SK-N-SH (cell line): Measurements from ENCODE around the gene PRKCQ. TPM values are rescaled to one million over a fixed set of nuclear protein-coding genes. Genes with fewer than 3 reads are reported as not detected.

Source experiments
- CTCF ChIA-PET: fragments of 300-600, 350-600 bp; formaldehyde crosslinking; extraction: SDS; loops from one replicate; lab custom pipeline; 2021; lab: Yijun Ruan, JAX
- POLR2A ChIA-PET: fragments of 350-600 bp; sonication (Branson Sonifier 250); formaldehyde crosslinking; extraction: SDS; loops from one replicate; lab custom pipeline; 2020; ENCODE audit warnings: antibody characterized with exemption, inconsistent platforms; lab: Yijun Ruan, JAX
- DNase-seq: peaks from one replicate; pipeline ENCODE4 v3.0.0; 2012
- H2AFZ ChIP-seq: fragments of 200-600 bp; sonication (generic); 2 replicates; pipeline ENCODE4 v1.8.1; 2016; ENCODE audit warnings: antibody characterized with exemption, mild to moderate bottlenecking, low read depth
- H3F3A ChIP-seq: fragments of 200-600 bp; sonication (generic); replicated peaks from 2 replicates; pipeline ENCODE3; 2016; ENCODE audit warnings: antibody characterized with exemption, mild to moderate bottlenecking; ENCODE audit not compliant: insufficient read depth
- H3K27ac ChIP-seq, 2 experiments: fragments of 200-500 bp in 1 of 2; fragments of 200-600 bp in 1 of 2; sonication (Bioruptor generic) in 1 of 2; sonication (generic), shearing (Covaris generic) in 1 of 2; 2 replicates each; pipeline versions ENCODE4 v1.5.1 to v1.6.1; 2014 to 2016; ENCODE audit warnings: low read depth in 2 of 2, inconsistent platforms in 1 of 2, low read length in 1 of 2, mild to moderate bottlenecking in 1 of 2, mixed read lengths in 1 of 2
- H3K27me3 ChIP-seq: fragments of 200-600 bp; sonication (generic), shearing (Covaris generic); 2 replicates; pipeline ENCODE4 v1.6.1; 2016; ENCODE audit warnings: mixed run types; ENCODE audit not compliant: insufficient read depth
- H3K36me3 ChIP-seq, 2 experiments: fragments of 200-500 bp in 1 of 2; fragments of 200-600 bp in 1 of 2; sonication (Bioruptor generic) in 1 of 2; sonication (generic) in 1 of 2; replicated peaks in 1 of 2; 2 replicates each; pipeline versions ENCODE3 to v1.5.1; 2014 to 2016; ENCODE audit warnings: low read length in 1 of 2, mild to moderate bottlenecking in 1 of 2; ENCODE audit not compliant: insufficient read depth in 2 of 2, control insufficient read depth in 1 of 2
- H3K4me1 ChIP-seq, 2 experiments: fragments of 200-500 bp in 1 of 2; fragments of 200-600 bp in 1 of 2; sonication (Bioruptor generic) in 1 of 2; sonication (generic), shearing (Covaris generic) in 1 of 2; 2 replicates each; pipeline versions ENCODE4 v1.5.1 to v1.6.1; 2014 to 2016; ENCODE audit warnings: low read depth in 1 of 2, low read length in 1 of 2, mixed run types in 1 of 2; ENCODE audit not compliant: insufficient read depth in 2 of 2, control insufficient read depth in 1 of 2
- H3K4me2 ChIP-seq: fragments of 200-600 bp; sonication (generic), shearing (Covaris generic); 2 replicates; pipeline ENCODE4 v1.6.1; 2017; ENCODE audit warnings: mixed run types
- H3K4me3 ChIP-seq, 2 experiments: fragments of 200-500 bp in 1 of 2; fragments of 200-600 bp in 1 of 2; sonication (Bioruptor generic) in 1 of 2; sonication (generic), shearing (Covaris generic) in 1 of 2; 2 replicates each; pipeline versions ENCODE4 v1.5.1 to v1.8.1; 2014 to 2016; ENCODE audit warnings: low read depth in 2 of 2, inconsistent platforms in 1 of 2, low read length in 1 of 2, mild to moderate bottlenecking in 1 of 2, mixed read lengths in 1 of 2, moderate library complexity in 1 of 2
- H3K79me2 ChIP-seq: fragments of 200-600 bp; sonication (generic); 2 replicates; pipeline ENCODE4 v1.8.1; 2017; ENCODE audit warnings: mild to moderate bottlenecking; ENCODE audit not compliant: insufficient read depth
- H3K9ac ChIP-seq: fragments of 200-600 bp; sonication (generic); 2 replicates; pipeline ENCODE4 v1.6.1; 2017; ENCODE audit warnings: mixed run types
- H3K9me2 ChIP-seq: fragments of 200-600 bp; sonication (generic); 2 replicates; pipeline ENCODE4 v1.6.1; 2017; ENCODE audit warnings: mixed run types
- H3K9me3 ChIP-seq: fragments of 200-600 bp; sonication (generic); 2 replicates; pipeline ENCODE4 v1.6.1; 2017; ENCODE audit warnings: mixed run types, mild to moderate bottlenecking, moderate library complexity
- H4K20me1 ChIP-seq: fragments of 200-600 bp; sonication (generic); 2 replicates; pipeline ENCODE4 v1.6.1; 2017; ENCODE audit warnings: mild to moderate bottlenecking, mixed run types; ENCODE audit not compliant: insufficient read depth
- ELF1 ChIP-seq: IDR thresholded peaks from 2 replicates; pipeline ENCODE4 v1.4.0; 2012
- EP300 ChIP-seq, 2 experiments: IDR thresholded peaks; 2 replicates each; pipeline versions ENCODE4 v1.4.0 to v1.6.1; 2012; ENCODE audit warnings: borderline replicate concordance in 1 of 2, low read depth in 1 of 2, low read length in 1 of 2
- FOSL2 ChIP-seq: IDR thresholded peaks from 2 replicates; pipeline ENCODE4 v1.4.0; 2012; ENCODE audit warnings: low read depth, mild to moderate bottlenecking, moderate library complexity, borderline replicate concordance
- FOXJ3 ChIP-seq: sonication (generic); formaldehyde crosslinking; IDR thresholded peaks from 2 replicates; pipeline ENCODE4 v1.5.1; 2020; ENCODE audit warnings: mild to moderate bottlenecking, missing genetic modification reagents
- FOXM1 ChIP-seq: IDR thresholded peaks from 2 replicates; pipeline ENCODE4 v1.4.0; 2012; ENCODE audit warnings: low read depth, mild to moderate bottlenecking
- IRF3 ChIP-seq: fragments of 150-350 bp; IDR thresholded peaks from 2 replicates; pipeline ENCODE4 v1.6.1; 2016; ENCODE audit warnings: mild to moderate bottlenecking, low read depth, low read length
- JUND ChIP-seq: IDR thresholded peaks from 2 replicates; pipeline ENCODE4 v1.4.0; 2012
- MAX ChIP-seq: IDR thresholded peaks from 2 replicates; pipeline ENCODE4 v1.4.0; 2012; ENCODE audit warnings: low read depth
- NFIC ChIP-seq: IDR thresholded peaks from 2 replicates; pipeline ENCODE4 v1.4.0; 2012; ENCODE audit warnings: borderline replicate concordance
- NRF1 ChIP-seq: IDR thresholded peaks from 2 replicates; pipeline ENCODE4 v1.6.1; 2012; ENCODE audit warnings: low read depth, mild to moderate bottlenecking, low read length
- PBX3 ChIP-seq: IDR thresholded peaks from 2 replicates; pipeline ENCODE4; 2012
- POLR2AphosphoS5 ChIP-seq: IDR thresholded peaks from 2 replicates; pipeline ENCODE4 v1.6.1; 2012; ENCODE audit warnings: low read depth, low read length
- RCOR1 ChIP-seq: fragments of 150-350 bp; IDR thresholded peaks from 2 replicates; pipeline ENCODE4 v1.6.1; 2017; ENCODE audit warnings: antibody characterized with exemption, low read length
- REST ChIP-seq: IDR thresholded peaks from 2 replicates; pipeline ENCODE4 v1.6.1; 2012; ENCODE audit warnings: mild to moderate bottlenecking, low read depth, low read length, moderate library complexity
- RFX5 ChIP-seq: IDR thresholded peaks from 2 replicates; pipeline ENCODE4 v1.6.1; 2012; ENCODE audit warnings: mild to moderate bottlenecking, improper control_type of control experiment, low read length
- TCF12 ChIP-seq: IDR thresholded peaks from 2 replicates; pipeline ENCODE4 v1.4.0; 2012
- TEAD4 ChIP-seq: IDR thresholded peaks from 2 replicates; pipeline ENCODE4 v1.4.0; 2012; ENCODE audit warnings: mild to moderate bottlenecking, borderline replicate concordance; ENCODE audit not compliant: insufficient read depth
- USF2 ChIP-seq: fragments of 150-350 bp; IDR thresholded peaks from 2 replicates; pipeline ENCODE4 v1.6.1; 2017; ENCODE audit warnings: antibody characterized with exemption, low read length, low read depth, borderline replicate concordance
- WGBS: methylation state at CpG from one replicate; pipeline ENCODE4 v1.1.6; 2017; ENCODE audit warnings: low lambda C conversion rate; 5-methylcytosine and 5-hydroxymethylcytosine counted together
- polyA plus RNA-seq, 3 experiments: library from polyadenylated mRNA; depleted of rRNA; stranded (reverse); fragments of >200 nt; gene quantifications; 2 replicates each; pipeline ENCODE4 v1.2.3, GENCODE V29; 2012

PRKCQ gene
- polyA plus RNA-seq, 1 of the 3 experiments (the other 2 are of a cell fraction), result 0.18 TPM

GRCh38 chr10:6398399-6398798, 181.7 kb downstream of the PRKCQ start:
- WGBS, result 36% methylated on average over 2 of the region's 2 CpGs
- no peak for TF ChIP-seq MAX
- TF ChIP-seq JUND, result no peak
- TF ChIP-seq RFX5, result no peak
- no peak for TF ChIP-seq FOXJ3 (CRISPR knock-in tag)
- TF ChIP-seq RCOR1, result no peak
- 0 out of 2 replicates have a peak, but pooled peaks have one; percentile 1 for TF ChIP-seq FOSL2
- Histone ChIP-seq H3F3A (peaks cover 8% of the 10 kb centered on the region), H3K4me1 (peaks cover 0 to 5% of the 10 kb centered on the region in 2 experiments; a peak in 1 of 4 replicates), H4K20me1 (no peaks in the 10 kb centered on the region), H3K79me2 (no peaks in the 10 kb centered on the region), H3K9me2 (no peaks in the 10 kb centered on the region), H3K4me2 (no peak overlapping the region), H3K4me3 (no peak overlapping the region), H3K9ac (no peak overlapping the region), H3K36me3 (no peaks in the 10 kb centered on the region), H3K27ac (peak overlapping the region in 1 of 2 experiments; percentile 34; a peak in 2 of 4 replicates), H2AFZ (no peak overlapping the region), H3K27me3 (no peaks in the 10 kb centered on the region), H3K9me3 (no peaks in the 10 kb centered on the region)
- ChIA-PET CTCF (interaction anchor here (0.9 to 2.9 kb wide), 4 partner anchors 11 to 311 kb away, joined by 3 to 16 read pairs (median 6); partner anchors contain the start of gene PFKFB3), POLR2A (no interaction called here)
- DNase-seq, result no peak

GRCh38 chr10:6396652-6397051, 183.4 kb downstream of the PRKCQ start:
- Histone ChIP-seq H3F3A (peaks cover 8% of the 10 kb centered on the region), H3K36me3 (no peaks in the 10 kb centered on the region), H3K9me3 (no peaks in the 10 kb centered on the region), H3K9me2 (no peaks in the 10 kb centered on the region), H3K4me3 (no peak overlapping the region), H3K4me2 (no peak overlapping the region), H4K20me1 (no peaks in the 10 kb centered on the region), H3K4me1 (peaks cover 0 to 5% of the 10 kb centered on the region in 2 experiments; a peak in 1 of 4 replicates), H3K9ac (no peak overlapping the region), H3K79me2 (no peaks in the 10 kb centered on the region), H3K27me3 (no peaks in the 10 kb centered on the region)
- CTCF ChIA-PET, result interaction anchor here (1.4 to 4.1 kb wide), 3 partner anchors 10 to 196 kb away, joined by 4 to 18 read pairs (median 16); partner anchors contain the start of gene PFKFB3
- 32% methylated on average over 4 of the region's 4 CpGs for WGBS
- DNase-seq, result no peak
- TF ChIP-seq JUND (peak; percentile 37; the same call in 1 of the 2 replicates), MAX (peak; percentile 88), REST (no peak), POLR2AphosphoS5 (peak; percentile 74; the same call in 1 of the 2 replicates), FOXM1 (0 out of 2 replicates have a peak, but pooled peaks have one; percentile 36), TEAD4 (0 out of 2 replicates have a peak, but pooled peaks have one; percentile 37), NRF1 (no peak), PBX3 (peak; percentile 64), RCOR1 (no peak), TCF12 (peak; percentile 98), ELF1 (no peak), EP300 (IDR thresholded peaks at IDR 0.05; ENCODE audit: borderline replicate concordance in 1 of 2, low read depth in 1 of 2, low read length in 1 of 2) (peak in 1 of 2 experiments; percentile 68; a peak in 1 of 4 replicates), NFIC (peak; percentile 46; the same call in 1 of the 2 replicates), IRF3 (no peak), USF2 (no peak)
- TF ChIP-seq, all 33 proteins: peak for 9
- POLR2A ChIA-PET, result no interaction called here
- Histone ChIP-seq H3K27ac (peak overlapping the region; percentile 12 to 40; a peak in 2 of 4 replicates), H2AFZ (no peak overlapping the region)
